ENCODE measurements around the gene TEX13D. TPM values are rescaled to one million over a fixed set of nuclear protein-coding genes. Genes with fewer than 3 reads are reported as not detected.
A peak's percentile ranks its signal among the peaks of the same experiment; 100 is the strongest.

Gene TEX13D
- total RNA-seq, 3 donors from 2014 or later (not counting 1 experiment from before 2014, with no cell fraction given): 0.32 TPM; not detected in 2

DNA sequence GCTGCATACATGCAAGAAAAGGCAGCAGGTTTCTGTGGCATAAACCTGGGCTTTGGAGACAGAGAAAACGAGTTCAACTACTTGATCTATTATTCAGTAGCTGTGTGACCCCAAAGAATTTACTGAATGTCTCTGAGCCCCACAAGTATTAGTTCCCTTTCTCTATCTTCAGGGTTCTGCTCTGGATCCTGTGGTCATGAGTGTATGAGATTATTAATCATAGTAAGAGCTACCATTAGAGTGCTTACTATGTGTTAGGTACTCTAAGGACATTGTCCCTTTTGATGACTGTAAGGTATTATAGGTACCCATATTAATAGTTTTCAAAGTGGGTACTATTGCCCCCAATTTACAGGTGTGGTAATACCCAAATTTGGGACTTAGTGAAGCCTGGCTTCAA is 5.5 kb downstream of the TEX13D start:
- Histone ChIP-seq H3K4me1 (ENCODE audit: control insufficient read depth, insufficient read depth, low read length) (peaks cover 22% of the 10 kb centered on the region), H3K4me3 (ENCODE audit: low read length) (no peak overlapping the region), H3K36me3 (ENCODE audit: control insufficient read depth, insufficient read depth, low read length) (no peaks in the 10 kb centered on the region), H3K27ac (ENCODE audit: low read length) (no peak overlapping the region), H3K9me3 (ENCODE audit: control insufficient read depth, insufficient read depth, low read length) (no peaks in the 10 kb centered on the region), H3K27me3 (ENCODE audit: control insufficient read depth, insufficient read depth, low read length) (no peaks in the 10 kb centered on the region)
- no peak for ATAC-seq
- no peak for DNase-seq
- intact Hi-C loops (cut with micrococcal nuclease): loop anchor here (2.0 to 5.0 kb wide), 2 partner anchors 71 to 121 kb away; no protein-coding TSS in a partner anchor
- no peak for TF ChIP-seq CTCF (IDR thresholded peaks at IDR 0.05)
- Mint-ChIP-seq H3K36me3 (no peaks in the 10 kb centered on the region), H3K27me3 (ENCODE audit: low read depth in 2 of 2) (peaks cover 0 to 8% of the 10 kb centered on the region in 2 donors), H3K9me3 (no peaks in the 10 kb centered on the region), H3K4me3 (no peak overlapping the region), H3K4me1 (peaks cover 33 to 37% of the 10 kb centered on the region in 2 donors), H3K27ac (no peak overlapping the region)
- WGBS (ENCODE audit: insufficient coverage): 80% methylated on average over 1 of the region's 1 CpG

DNA sequence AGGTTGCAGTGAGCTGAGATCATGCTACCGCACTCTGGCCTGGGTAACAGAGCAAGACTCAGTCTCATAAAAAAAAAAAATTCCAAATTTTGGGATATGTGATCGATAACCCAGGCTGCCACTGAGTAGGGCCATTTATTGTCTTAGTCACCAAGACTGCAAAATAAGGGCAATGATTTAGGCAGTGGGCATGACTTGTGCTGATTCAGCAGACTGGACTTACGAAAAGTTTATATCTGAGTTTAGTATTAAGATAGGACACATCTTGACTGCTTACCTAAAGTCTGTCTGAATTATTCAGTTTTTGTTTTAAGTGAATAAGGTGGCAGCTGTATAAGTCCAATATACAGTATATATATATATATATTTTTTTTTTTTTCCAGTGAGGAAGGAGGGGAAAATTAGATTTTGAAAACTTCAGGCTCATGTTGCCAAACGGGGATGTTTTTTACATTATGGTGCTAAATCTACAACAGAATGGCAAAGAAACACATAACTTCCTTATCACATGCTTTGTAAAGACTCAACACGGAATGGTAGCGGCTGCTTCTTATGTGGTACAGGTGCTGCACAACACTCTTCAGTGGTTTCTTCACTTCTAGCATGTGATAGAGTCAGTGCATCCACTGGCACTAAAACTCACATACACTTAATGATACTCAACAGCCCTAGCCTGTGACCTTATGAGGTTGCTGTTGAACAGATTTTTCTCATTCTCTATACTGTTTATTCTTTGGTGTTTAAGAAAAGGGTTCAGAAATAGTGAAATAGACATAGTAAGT is 6.5 kb downstream of the TEX13D start:
- Mint-ChIP-seq H3K4me3 (peak overlapping the region; percentile 1), H3K36me3 (no peaks in the 10 kb centered on the region), H3K9me3 (no peaks in the 10 kb centered on the region), H3K27me3 (ENCODE audit: low read depth in 2 of 2) (peaks cover 0 to 8% of the 10 kb centered on the region in 2 donors), H3K27ac (peak overlapping the region; percentile 80), H3K4me1 (peaks cover 43% of the 10 kb centered on the region in 2 donors)
- TF ChIP-seq CTCF (IDR thresholded peaks at IDR 0.05): no peak
- Histone ChIP-seq H3K36me3 (ENCODE audit: control insufficient read depth, insufficient read depth, low read length) (no peaks in the 10 kb centered on the region), H3K27ac (ENCODE audit: low read length) (peak overlapping the region; percentile 50), H3K4me1 (ENCODE audit: control insufficient read depth, insufficient read depth, low read length) (peaks cover 22% of the 10 kb centered on the region), H3K27me3 (ENCODE audit: control insufficient read depth, insufficient read depth, low read length) (no peaks in the 10 kb centered on the region), H3K4me3 (ENCODE audit: low read length) (no peak overlapping the region), H3K9me3 (ENCODE audit: control insufficient read depth, insufficient read depth, low read length) (no peaks in the 10 kb centered on the region)
- DNase-seq (peak; percentile 33 to 79), ATAC-seq (peak; percentile 63 to 85 (median 78))
- intact Hi-C loops (cut with micrococcal nuclease): loop anchor here (2.0 to 5.0 kb wide), 2 partner anchors 72 to 122 kb away; no protein-coding TSS in a partner anchor
- 57% methylated on average over 4 of the region's 6 CpGs for WGBS (ENCODE audit: insufficient coverage)

- Mint-ChIP-seq H3K9me3 (no peaks in the 10 kb centered on the region), H3K27me3 (ENCODE audit: low read depth in 2 of 2) (peaks cover 0 to 3% of the 10 kb centered on the region in 2 donors), H3K36me3 (no peaks in the 10 kb centered on the region), H3K27ac (peak overlapping the region; percentile 94 to 95), H3K4me1 (peaks cover 53 to 58% of the 10 kb centered on the region in 2 donors), H3K4me3 (peak overlapping the region; percentile 55)
- Histone ChIP-seq H3K4me1 (ENCODE audit: control insufficient read depth, insufficient read depth, low read length) (peaks cover 27% of the 10 kb centered on the region), H3K36me3 (ENCODE audit: control insufficient read depth, insufficient read depth, low read length) (no peaks in the 10 kb centered on the region), H3K9me3 (ENCODE audit: control insufficient read depth, insufficient read depth, low read length) (no peaks in the 10 kb centered on the region), H3K27ac (ENCODE audit: low read length) (peak overlapping the region; percentile 86), H3K4me3 (ENCODE audit: low read length) (no peak overlapping the region), H3K27me3 (ENCODE audit: control insufficient read depth, insufficient read depth, low read length) (no peaks in the 10 kb centered on the region)
- 9% methylated on average over 4 of the region's 7 CpGs for WGBS (ENCODE audit: insufficient coverage)
- TF ChIP-seq CTCF (IDR thresholded peaks at IDR 0.05): no peak
- ATAC-seq (no peak), DNase-seq (peak in 1 of 2 donors; percentile 42)
- intact Hi-C loops (cut with micrococcal nuclease): loop anchor here (5.0 to 10.0 kb wide), 2 partner anchors 277 to 379 kb away; partner anchors contain the start of gene STAG2
Observed at GRCh38 chrX:124341396-124342132, 9.1 kb downstream of the TEX13D start.
